Central memory CD8-positive, alpha-beta T cell (primary cell): ENCODE measurements around the gene STX18.

ENCODE experiments used
- ATAC-seq: fragments of 150-1000 bp; cut with Tn5 transposase; replicated peaks from 2 replicates; pipeline ENCODE4 v1.10.0; 2022; ENCODE audit warnings: mild to moderate bottlenecking, moderate FRiP score, moderate number of reproducible peaks; ENCODE audit not compliant: poor library complexity, severe bottlenecking; ENCODE audit errors: extremely low read depth
- DNase-seq, 2 donors: peaks; one replicate each; pipeline ENCODE4 v3.0.0; 2021; ENCODE audit warnings: low spot score in 2 of 2
- H3K27ac Mint-ChIP-seq: one replicate; pipeline ENCODE4 v1.8.0; 2022; ENCODE audit warnings: low read depth, mild to moderate bottlenecking, moderate library complexity, mixed read lengths
- H3K27me3 Mint-ChIP-seq: one replicate; pipeline ENCODE4 v1.8.0; 2022; ENCODE audit warnings: mixed read lengths
- H3K36me3 Mint-ChIP-seq: one replicate; pipeline ENCODE4 v1.8.0; 2022; ENCODE audit warnings: mild to moderate bottlenecking, moderate library complexity, mixed read lengths; ENCODE audit not compliant: insufficient read depth
- H3K4me1 Mint-ChIP-seq: one replicate; pipeline ENCODE4 v1.8.0; 2022; ENCODE audit warnings: mixed read lengths
- H3K4me3 Mint-ChIP-seq: one replicate; pipeline ENCODE4 v1.8.0; 2022; ENCODE audit warnings: mild to moderate bottlenecking, moderate library complexity, mixed read lengths
- H3K9me3 Mint-ChIP-seq: one replicate; pipeline ENCODE4 v1.8.0; 2022; ENCODE audit warnings: mixed read lengths

Gene STX18

GRCh38 chr4:4402966-4403365, 138.9 kb downstream of the STX18 start:
- Mint-ChIP-seq H3K4me3 (no peak overlapping the region), H3K36me3 (peaks cover 11% of the 10 kb centered on the region), H3K27me3 (peaks cover 9% of the 10 kb centered on the region), H3K9me3 (no peaks in the 10 kb centered on the region), H3K27ac (no peak overlapping the region), H3K4me1 (no peaks in the 10 kb centered on the region)
- DNase-seq, result no peak
- no peak for ATAC-seq

- ATAC-seq, result no peak
- no peak for DNase-seq
- H3K27me3 Mint-ChIP-seq, result peaks cover 16% of the 10 kb centered on the region
- H3K4me1 Mint-ChIP-seq, result peaks cover 6% of the 10 kb centered on the region
- H3K27ac Mint-ChIP-seq, result no peak overlapping the region
- no peak overlapping the region for H3K4me3 Mint-ChIP-seq
- H3K36me3 Mint-ChIP-seq, result peaks cover 12% of the 10 kb centered on the region
- H3K9me3 Mint-ChIP-seq, result no peaks in the 10 kb centered on the region
Observed at GRCh38 chr4:4401036-4401435, 140.8 kb downstream of the STX18 start.

GRCh38 chr4:4398430-4398829, 143.4 kb downstream of the STX18 start:
- DNase-seq, result no peak
- Mint-ChIP-seq H3K36me3 (peaks cover 15% of the 10 kb centered on the region), H3K27ac (no peak overlapping the region), H3K9me3 (no peaks in the 10 kb centered on the region), H3K27me3 (peaks cover 12% of the 10 kb centered on the region), H3K4me3 (no peak overlapping the region), H3K4me1 (peaks cover 22% of the 10 kb centered on the region)
- no peak for ATAC-seq

- Mint-ChIP-seq H3K36me3 (peaks cover 13% of the 10 kb centered on the region), H3K27ac (no peak overlapping the region), H3K9me3 (no peaks in the 10 kb centered on the region), H3K27me3 (peaks cover 7% of the 10 kb centered on the region), H3K4me1 (peaks cover 22% of the 10 kb centered on the region), H3K4me3 (no peak overlapping the region)
- ATAC-seq, result no peak
- DNase-seq, result no peak
Observed at GRCh38 chr4:4397441-4397819, 144.4 kb downstream of the STX18 start.

DNA sequence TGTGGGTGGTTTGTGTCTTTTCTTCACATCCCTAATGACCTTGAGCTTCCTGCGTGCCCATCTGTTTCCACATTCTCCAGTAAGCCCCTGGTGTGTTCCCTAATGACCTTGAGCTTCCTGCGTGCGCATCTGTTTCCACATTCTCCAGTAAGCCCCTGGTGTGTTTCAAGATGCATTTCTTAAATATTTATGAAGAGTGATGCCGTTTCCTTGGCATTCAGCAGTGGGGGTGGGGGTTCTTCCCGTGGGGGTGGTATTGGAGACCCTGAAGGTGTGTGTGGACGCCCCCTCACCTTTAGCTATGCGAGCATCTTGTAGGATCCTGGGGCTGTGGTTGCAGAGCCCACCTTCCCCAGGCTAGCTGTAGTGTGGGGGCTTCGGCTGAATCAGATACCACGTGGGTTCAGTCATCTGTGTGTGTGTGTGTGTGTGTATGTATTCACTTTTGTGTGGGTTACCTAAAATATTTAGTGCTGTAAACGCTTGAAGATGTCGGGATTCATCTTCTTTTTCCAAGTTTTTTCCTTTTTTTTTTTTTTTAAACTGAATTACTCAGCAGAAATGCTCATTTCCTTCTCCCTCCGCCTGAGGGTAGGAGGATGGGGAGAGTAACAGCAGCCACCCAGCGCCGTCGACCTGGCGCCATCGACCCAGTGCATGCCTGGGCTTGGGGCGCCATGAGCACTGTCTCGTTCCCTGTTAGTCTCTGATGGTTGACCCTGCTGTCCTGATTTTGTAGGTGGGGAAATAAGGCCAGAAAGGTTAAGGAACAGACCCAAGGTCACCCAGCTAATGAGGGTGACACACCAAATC, 145.0 kb downstream of the STX18 start:
- Mint-ChIP-seq H3K27ac (no peak overlapping the region), H3K36me3 (peaks cover 13% of the 10 kb centered on the region), H3K9me3 (no peaks in the 10 kb centered on the region), H3K4me1 (peaks cover 22% of the 10 kb centered on the region), H3K4me3 (no peak overlapping the region), H3K27me3 (peaks cover 7% of the 10 kb centered on the region)
- ATAC-seq (no peak), DNase-seq (no peak)

DNA sequence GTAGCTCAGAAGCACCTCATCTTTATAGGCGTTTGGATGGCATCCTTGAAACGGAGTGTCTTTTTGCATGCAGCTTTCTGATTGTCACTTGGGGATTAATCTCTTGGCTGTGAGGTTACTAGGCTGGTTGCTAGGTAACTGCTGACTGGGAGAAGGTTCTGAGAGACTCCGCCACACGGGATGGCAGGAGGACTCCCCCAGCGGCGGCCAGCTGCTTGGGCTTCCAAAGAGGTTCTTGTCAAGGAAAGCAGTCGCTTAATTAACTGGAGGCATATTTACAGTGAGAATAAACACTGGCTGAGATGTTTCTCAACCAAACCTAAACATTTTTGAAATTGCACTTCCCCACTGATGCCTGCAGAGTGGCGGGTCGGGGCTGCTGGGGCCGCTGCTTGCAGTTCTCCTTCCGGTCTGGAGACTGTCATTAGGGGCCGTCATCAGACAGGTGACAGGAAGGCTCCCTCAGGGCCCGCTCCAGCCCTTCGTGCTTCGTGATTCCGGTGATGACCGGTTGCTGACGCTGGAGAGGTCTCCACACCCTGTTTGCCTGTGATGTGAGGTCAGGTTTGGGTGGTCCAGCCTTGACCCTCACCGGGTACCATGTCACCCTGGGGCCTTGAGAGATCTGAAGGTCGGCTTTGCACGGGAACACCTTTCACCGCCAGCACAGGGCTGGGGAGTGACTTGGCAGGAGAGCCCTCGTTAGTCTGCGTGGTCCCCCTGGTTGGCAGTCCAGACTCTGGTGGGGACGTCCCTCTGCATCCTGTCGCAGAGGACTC, 145.8 kb downstream of the STX18 start:
- no peak overlapping the region for H3K27ac Mint-ChIP-seq
- no peak for ATAC-seq
- no peaks in the 10 kb centered on the region for H3K9me3 Mint-ChIP-seq
- H3K27me3 Mint-ChIP-seq, result peaks cover 7% of the 10 kb centered on the region
- DNase-seq, result no peak
- H3K36me3 Mint-ChIP-seq, result peaks cover 13% of the 10 kb centered on the region
- peaks cover 22% of the 10 kb centered on the region for H3K4me1 Mint-ChIP-seq
- H3K4me3 Mint-ChIP-seq, result no peak overlapping the region

DNA sequence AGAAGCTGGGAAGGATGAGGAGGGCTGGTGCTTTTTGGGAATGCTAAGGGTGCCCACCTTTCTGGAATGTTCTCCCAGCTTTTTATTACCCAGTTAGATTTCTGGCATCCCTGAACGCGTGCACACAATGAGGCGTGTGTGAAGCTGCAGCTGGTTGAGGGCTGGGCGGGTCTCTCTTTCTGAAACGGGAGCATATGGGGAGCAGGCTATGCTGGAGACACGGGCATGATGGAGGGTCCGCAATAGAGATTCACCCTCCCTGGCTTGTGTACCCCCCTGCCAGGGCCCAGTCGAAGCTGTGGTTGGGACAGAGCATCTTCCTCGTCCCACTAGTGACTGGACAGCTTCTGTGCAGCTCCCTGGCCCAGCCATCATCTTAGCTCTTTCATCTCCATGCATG, 146.5 kb downstream of the STX18 start:
- no peak overlapping the region for H3K4me3 Mint-ChIP-seq
- H3K9me3 Mint-ChIP-seq, result no peaks in the 10 kb centered on the region
- peaks cover 22% of the 10 kb centered on the region for H3K4me1 Mint-ChIP-seq
- DNase-seq (no peak), ATAC-seq (no peak)
- no peak overlapping the region for H3K27ac Mint-ChIP-seq
- peaks cover 11% of the 10 kb centered on the region for H3K36me3 Mint-ChIP-seq
- peaks cover 7% of the 10 kb centered on the region for H3K27me3 Mint-ChIP-seq

GRCh38 chr4:4394644-4395043, 147.2 kb downstream of the STX18 start:
- H3K27me3 Mint-ChIP-seq, result peaks cover 10% of the 10 kb centered on the region
- no peak for DNase-seq
- peaks cover 11% of the 10 kb centered on the region for H3K36me3 Mint-ChIP-seq
- H3K4me1 Mint-ChIP-seq, result peaks cover 23% of the 10 kb centered on the region
- peak overlapping the region; percentile 58 for H3K27ac Mint-ChIP-seq
- no peak for ATAC-seq
- no peak overlapping the region for H3K4me3 Mint-ChIP-seq
- no peaks in the 10 kb centered on the region for H3K9me3 Mint-ChIP-seq

- Mint-ChIP-seq H3K4me3 (no peak overlapping the region), H3K4me1 (peaks cover 35% of the 10 kb centered on the region), H3K27me3 (peaks cover 24% of the 10 kb centered on the region), H3K9me3 (no peaks in the 10 kb centered on the region), H3K27ac (no peak overlapping the region), H3K36me3 (peaks cover 7% of the 10 kb centered on the region)
- no peak for ATAC-seq
- no peak for DNase-seq
Observed at GRCh38 chr4:4392501-4393183, 149.2 kb downstream of the STX18 start.

DNA sequence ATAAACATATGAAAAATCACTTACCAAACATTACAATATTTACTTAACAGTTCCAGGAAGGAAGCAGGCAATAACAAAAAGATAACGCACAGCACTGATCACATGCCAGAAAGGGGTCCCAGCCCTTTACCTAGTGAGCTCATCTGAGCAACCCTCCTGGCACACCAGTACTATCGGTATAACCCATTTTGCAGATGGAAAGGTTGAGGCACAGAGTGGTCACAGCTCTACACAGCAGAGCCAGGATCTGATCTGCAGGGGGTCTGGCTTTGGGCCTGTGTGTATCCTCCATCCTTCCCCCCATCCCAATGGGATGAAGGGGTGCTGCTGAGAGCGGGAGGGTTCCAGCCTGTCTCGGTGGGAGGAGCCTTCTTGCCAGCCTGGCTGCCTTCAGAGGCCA, 150.0 kb downstream of the STX18 start:
- peaks cover 20% of the 10 kb centered on the region for H3K27me3 Mint-ChIP-seq
- no peak overlapping the region for H3K27ac Mint-ChIP-seq
- ATAC-seq, result no peak
- no peak overlapping the region for H3K4me3 Mint-ChIP-seq
- H3K9me3 Mint-ChIP-seq, result no peaks in the 10 kb centered on the region
- peaks cover 33% of the 10 kb centered on the region for H3K4me1 Mint-ChIP-seq
- H3K36me3 Mint-ChIP-seq, result peaks cover 7% of the 10 kb centered on the region
- no peak for DNase-seq

DNA sequence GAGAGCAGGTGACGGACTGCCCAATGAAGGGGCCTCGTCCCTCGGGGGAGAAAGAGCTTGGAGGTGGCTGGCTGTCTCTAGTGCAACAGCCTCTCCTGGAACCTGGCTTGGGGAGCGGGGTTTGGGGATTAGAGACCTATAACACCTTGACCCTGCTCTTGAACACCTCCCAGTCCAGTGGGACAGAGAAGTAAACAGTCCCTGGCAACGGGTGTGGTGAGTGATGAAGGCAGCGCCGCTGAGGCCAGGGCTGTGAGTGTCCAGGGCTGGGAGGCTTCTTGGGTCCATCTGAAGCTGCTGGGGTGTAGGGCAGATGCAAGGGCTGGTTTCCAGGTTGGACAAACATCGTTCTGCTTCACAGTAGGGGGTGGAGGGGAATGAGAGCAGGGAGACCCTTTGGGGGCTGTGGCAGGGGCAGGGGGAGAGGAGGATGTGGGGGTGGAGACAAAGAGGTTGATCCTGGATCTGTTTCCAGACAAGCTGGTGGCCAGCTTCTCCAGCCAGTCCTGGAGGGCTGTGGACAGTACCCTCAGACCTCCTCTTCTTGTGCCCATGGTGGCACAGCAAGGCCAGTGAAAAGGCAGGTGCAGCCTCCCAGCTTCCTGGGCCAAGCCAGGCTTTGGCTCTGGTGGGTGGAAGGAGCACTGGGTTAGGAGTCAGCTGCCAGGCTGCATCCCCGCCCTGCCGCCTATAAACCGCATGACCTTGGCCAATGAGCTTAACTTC, 151.2 kb downstream of the STX18 start:
- peaks cover 33% of the 10 kb centered on the region for H3K4me1 Mint-ChIP-seq
- no peak overlapping the region for H3K4me3 Mint-ChIP-seq
- no peak for DNase-seq
- H3K36me3 Mint-ChIP-seq, result peaks cover 7% of the 10 kb centered on the region
- H3K27me3 Mint-ChIP-seq, result peaks cover 20% of the 10 kb centered on the region
- ATAC-seq, result no peak
- no peaks in the 10 kb centered on the region for H3K9me3 Mint-ChIP-seq
- no peak overlapping the region for H3K27ac Mint-ChIP-seq

- peaks cover 30% of the 10 kb centered on the region for H3K4me1 Mint-ChIP-seq
Observed at GRCh38 chr4:4390046-4390445, 151.8 kb downstream of the STX18 start.

More at GRCh38 chr4:4390046-4390445, 151.8 kb downstream of the STX18 start:
- no peak overlapping the region for H3K27ac Mint-ChIP-seq
- DNase-seq (no peak), ATAC-seq (no peak)
- peaks cover 5% of the 10 kb centered on the region for H3K36me3 Mint-ChIP-seq
- H3K27me3 Mint-ChIP-seq, result peaks cover 24% of the 10 kb centered on the region
- no peaks in the 10 kb centered on the region for H3K9me3 Mint-ChIP-seq
- no peak overlapping the region for H3K4me3 Mint-ChIP-seq
